ENCODE measurements around the gene MDFIC.

GRCh38 chr7:114934086-114934485, 12.2 kb downstream of the MDFIC start:
- TF ChIP-seq SUZ12 (IDR thresholded peaks at IDR 0.05; ENCODE audit: extremely low read depth, insufficient read depth, insufficient read length): no peak
- no peak for TF ChIP-seq YY1 (IDR thresholded peaks at IDR 0.05; ENCODE audit: insufficient read depth, insufficient read length)
